Stimulated activated CD4-positive, alpha-beta T cell treated with anti-CD3 and anti-CD28 coated beads, Interleukin-2, amount 100 ng/mL, for 24 hours (primary cell): ENCODE measurements around the gene RETN.

Experiments
- DNase-seq, 2 donors: peaks; one replicate each; pipeline ENCODE4 v3.0.0-alpha.2; 2020

Gene RETN

DNA sequence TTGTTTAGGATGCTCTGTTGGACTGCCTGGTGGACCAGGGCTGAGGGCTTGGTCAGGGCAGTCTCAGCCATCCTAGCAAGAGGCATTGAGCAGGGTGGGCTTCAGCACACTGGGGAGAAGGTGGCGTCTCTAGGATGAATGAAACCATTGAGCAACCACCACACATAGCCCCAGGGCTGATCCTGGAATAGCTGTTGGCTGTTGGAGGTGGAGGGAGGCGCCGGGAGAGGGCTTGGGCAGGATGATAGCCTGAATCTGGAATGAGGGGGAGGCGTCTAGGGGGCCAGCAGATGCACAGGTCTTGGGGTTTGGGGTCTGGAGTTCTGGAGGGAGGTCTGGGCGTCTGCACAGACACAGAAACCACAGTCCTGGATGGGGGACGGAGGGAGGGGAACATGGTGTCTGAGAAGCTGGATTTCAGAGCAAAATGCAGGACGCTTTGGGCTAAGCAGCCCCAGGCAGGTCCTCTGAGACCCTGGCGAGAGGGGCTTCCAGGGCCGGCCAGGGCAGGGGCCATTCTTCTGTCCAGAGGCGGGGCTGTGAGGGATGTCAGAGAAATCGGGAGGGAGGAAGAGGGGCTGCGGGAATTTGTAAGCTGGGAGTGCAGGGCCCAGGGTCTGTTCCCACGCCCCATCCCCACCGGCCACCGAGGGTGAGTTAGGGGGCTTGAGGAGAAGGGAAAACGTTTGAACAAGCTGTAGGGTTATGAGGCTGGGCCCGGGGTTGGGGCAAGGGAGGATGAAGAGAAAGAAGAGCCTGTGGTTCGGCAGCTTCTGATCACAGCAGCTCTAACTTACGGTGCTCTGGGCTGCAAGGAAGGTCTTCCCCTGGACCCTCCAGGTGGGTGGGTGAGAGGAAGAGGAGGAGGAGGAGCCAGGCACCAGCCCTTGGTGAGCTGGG is 16.9 kb downstream of the RETN start:
- no peak for DNase-seq

DNA sequence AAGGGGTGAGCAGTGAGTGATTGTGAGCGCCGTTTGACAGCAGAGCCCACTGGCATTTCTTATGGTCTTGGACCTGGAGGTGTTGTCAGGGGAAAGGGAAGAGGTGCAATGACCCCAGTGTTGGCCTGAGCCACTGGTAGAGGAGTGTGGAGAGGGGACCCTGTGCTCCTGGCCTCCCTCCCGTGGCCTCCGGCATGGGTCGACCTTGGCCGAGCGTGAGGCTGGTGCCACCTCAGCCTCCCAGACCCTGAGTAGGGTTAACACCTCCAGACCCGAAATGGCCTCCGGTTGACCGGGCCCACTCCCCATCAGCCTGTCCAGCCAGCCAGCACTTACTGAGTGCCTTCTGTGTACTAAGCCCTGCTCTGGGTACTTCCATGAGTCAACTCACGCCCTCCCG is 18.3 kb downstream of the RETN start:
- DNase-seq, result no peak

DNA sequence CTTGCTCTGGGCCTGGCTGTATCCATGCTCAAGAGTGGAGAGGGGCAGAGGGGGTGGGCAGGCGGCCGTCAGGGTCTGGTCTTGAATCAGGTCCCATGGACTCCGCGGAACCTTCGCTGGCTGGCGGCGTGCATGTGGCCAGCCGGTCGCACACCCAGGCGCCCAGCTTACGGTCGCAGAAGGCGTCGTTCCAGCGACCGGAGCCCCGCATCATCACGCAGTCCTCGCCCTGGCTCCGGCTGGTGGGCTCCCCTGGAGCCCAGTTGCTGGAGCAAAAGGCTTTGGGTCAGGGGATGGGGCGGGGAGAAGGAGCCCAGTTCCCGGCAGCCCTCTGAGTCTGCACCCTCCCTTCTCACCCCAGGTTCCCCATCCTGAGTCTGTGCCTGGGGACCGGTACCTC is 20.3 kb downstream of the RETN start:
- no peak for DNase-seq

DNA sequence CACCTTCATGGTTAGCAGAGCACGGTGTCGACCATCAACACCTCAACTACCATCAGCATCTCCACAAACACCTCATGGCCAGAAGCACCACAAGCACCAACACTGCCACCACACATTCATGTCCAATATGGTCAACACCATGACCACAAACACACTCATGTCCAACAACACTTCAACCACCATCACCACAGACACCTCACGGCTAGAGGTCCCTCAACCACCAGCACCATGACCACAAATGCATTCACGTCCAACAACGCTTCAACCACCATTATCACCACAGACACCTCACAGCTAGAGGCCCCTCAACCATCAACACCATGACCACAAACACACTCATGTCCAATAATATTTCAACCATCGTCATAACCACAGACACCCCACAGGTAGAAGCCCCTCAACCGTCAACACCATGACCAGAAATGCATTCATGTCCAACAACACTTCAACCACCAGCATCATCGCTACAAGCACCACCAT is 22.0 kb downstream of the RETN start:
- no peak for DNase-seq

DNA sequence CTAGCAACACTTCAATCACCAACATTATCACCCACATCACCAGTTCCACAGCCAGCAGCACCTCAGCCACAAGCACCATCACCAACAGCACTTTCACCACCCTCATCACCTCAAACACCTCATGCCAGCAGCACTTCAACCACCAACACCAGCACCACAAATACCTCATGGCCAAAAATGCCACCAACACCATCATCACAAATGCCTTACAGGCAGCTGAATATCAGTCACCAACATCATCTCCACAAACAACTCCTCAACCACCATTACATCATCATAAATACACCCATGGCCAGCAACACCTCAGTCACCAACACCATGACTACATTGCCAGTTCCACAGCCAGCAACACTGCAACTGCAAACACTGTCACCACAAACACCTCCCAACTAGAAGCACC is 22.6 kb downstream of the RETN start:
- DNase-seq, result no peak

DNA sequence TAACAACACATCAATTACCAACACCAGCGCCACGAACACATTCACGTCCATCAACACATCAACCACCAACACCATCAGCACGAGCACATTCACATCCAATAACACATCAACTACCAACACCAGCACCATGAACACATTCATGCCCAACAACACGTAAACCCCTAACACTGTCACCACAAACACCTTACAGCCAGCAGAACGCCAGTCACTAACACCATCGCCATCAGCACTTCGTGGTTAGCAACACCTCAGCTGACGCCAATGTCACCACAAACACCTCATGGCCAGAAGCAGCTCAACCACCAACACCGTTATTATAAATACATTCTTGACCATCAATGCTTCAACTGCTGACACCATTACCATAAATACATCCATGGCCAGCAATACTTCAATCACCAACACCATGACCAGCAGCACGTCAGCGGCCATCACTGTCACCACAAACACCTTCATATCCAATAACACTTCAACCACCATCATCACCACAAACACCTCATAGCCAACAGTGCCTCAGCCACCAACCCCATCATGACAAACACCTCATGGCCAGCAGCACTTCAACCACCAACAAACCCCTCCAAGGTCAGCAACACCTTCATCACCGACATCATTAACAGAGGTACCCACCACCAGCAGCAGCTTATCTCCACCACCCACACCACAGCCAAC is 23.7 kb downstream of the RETN start:
- DNase-seq, result no peak

DNA sequence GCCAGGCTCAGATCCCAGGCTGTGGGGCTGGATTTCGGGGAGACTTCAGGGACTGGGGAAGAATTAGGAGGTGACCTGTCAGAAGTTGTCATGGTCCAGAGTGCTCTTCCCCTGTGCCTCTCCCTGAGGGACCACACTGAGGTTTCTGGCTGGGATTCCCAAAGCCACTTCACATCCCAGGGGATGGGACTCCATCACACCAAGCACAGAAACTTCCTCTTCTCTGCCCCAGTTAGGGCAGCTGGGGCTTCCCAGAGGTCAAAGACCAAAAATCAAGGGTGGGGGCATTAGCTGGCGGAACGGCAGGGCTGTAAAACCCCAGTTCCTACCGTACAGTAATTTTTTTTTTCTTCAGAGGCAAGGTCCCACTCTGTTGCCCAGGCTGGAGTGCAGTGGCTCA is 25.6 kb downstream of the RETN start:
- no peak for DNase-seq

DNA sequence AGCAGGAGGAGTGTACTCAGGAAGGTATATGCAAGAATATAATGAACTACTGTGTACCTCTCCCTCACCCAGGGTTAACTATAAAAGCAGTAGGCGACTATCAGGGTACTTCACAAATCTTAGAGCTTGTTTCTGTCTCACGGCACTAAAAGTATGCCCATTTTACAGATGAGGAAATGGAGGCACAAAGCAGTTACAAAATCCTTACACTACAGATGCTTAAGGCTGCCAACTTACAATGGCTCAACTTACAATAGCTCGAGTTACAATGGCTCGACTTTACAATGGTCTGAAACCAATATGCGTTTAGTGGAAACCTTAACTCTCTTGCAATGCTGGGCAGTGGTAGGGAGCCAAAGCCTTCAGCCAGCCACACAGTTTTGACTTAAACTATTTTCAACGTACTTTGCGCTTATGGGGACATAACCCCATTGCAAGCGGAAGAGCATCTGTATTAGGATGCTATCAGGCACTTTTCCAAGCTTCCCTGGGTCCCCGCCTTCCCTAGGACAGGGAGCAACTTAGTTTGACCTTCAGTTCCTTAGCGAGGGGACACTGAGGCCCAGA is 29.0 kb downstream of the RETN start:
- no peak for DNase-seq

DNA sequence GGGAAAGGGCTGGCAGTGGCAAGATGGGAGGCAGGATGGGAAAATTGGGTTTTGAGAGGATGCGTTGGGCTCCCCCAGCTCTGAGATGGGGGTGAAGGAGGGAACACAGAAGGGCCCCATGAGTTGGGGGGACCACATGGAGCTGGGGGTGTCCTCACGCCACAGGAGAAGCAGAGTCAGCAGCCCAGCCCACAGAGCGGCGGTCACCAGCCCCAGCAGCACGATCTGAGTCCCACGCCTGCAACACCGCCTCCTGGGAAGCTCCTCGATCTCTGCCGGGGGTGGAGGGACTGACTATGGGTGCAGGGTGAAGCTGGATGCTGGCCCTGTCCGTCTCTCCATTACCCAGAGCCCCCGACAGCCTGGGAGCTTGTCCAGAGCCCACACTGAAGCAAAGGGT is 29.7 kb downstream of the RETN start:
- DNase-seq, result no peak

DNA sequence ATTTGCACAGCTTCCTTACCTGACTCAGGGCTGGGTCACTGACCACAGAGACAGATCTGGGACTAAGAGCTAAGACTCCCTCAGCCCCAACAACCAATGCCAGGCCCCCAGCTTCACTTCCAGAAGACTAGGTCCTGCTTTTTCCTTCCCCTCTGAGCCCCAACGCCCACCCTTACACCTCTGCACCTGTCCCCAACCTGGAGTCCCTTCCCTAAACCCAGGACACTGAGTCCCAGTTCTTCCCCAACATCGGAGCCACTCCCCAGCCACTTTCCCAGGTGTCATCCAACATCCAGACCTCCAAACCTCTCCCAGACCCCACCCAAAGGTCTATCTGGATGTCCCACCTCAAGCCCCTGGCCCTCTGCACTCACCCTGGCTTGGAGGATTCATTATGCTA is 30.2 kb downstream of the RETN start:
- no peak for DNase-seq

DNA sequence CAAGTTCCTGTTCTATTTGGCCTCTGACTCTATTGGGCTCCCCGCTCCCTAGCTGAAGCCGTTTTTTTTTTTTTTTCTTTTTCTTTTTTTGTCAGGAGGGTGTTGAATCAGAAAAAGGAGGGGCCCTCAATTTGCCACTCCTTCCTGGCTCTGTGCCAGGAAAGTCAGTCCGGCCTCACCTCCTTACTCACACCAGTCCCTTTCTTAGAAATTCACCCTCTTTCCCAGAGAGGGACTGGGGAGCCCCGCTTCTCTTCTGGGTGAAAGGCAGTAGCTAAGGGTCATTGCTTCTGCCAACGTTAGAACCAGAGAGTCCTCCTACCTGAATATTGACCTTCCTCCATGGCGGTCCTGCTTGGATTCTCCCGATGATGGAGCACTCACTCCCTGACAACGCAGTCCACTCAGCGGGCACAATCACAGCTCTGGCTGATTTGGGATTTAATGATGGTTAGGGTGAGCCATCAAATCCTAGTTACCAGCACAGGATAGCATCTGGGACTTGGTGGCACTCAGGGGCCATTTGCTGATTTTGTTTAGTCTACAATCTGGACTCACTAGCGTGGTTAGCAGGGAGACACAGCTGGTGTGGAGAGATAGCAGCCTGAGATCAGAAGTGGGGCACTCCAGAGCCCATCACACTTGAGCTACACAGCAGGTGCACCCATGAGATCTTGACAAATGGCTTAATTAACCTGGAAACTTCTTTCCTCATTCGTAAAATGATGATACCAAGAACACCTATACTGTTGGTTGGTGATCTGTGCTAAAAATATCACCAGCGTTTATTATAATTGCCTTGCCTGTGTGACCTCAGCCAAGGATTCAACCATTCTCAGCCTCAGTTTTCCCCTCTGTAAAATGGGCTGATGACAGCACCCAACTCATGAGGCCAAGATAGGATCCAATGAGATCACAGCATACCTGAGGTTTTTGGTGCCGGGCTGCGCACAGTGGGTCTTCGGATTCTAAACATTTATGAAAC is 30.9 kb downstream of the RETN start:
- DNase-seq, result peak; percentile 51 to 65

DNA sequence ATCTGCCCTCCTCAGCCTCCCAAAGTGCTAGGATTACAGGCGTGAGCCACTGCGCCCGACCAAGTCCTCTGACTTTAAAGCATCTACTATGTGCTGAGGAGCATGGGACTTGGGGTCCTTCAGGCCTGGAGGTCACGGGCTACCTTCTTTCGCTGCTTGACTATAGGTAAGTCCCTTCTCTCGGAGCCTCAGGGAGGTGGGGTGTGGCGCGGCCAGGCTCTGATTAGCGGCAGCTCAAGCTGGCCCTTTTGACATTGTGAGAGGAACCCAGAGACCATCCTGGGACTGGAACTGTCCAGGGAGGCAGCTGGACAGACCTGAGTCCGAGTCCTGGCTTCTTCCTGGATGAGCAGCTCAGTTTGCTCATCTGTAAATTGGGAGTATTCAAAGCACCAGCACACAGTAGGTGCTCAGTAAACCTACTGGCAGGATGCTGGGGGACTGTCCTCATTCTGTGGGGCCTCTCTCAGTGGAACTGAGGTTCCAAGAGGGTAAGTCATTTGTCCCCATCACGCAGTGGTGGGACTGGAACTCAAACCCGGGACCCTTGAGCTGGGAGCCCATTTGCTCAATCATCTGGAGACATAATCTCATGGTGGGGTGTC is 32.3 kb downstream of the RETN start:
- DNase-seq, result no peak

DNA sequence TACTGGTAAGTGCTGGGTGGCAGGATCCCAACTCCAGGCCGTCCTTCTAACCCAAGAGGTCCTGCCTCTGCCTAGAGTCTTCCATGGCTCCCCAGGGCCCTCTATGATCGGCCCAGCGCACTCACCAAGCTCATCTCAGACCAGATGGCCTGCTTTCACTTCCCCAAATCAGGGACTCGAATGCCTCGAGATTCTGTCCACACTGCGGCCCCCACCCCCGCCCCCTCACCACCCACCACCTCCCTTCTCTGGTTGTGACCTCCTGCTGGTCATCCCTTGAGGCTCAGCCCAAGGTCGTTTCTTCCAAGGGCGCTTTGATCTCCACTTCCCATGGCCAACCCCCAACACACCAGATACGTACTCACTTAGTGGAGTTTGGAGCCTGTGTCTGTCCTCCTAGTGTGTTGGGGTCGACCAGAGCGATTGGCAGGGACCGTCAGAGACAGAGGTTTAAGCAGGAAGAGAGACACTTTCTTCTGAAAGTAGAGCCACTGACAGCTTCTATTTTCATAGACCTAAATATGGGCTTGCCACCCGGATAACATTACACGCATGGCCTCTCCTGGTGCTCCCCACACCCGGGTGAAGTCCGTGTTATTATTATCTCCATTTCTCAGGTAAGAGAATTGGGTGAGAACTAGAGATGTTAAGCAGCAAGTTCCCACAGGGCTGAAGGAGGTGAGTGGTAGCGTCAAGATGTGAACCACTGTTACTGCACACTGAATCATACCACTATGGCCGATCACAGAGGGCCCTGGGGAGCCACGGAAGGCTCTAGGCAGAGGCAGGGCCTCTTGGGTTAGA is 33.0 kb downstream of the RETN start, which contains the start of gene FCER2:
TSS of gene FCER2 (minus strand) at position 478 of the 804 bp plus-strand sequence. CDS start 2,371 bp downstream, outside the sequence.
- DNase-seq, result no peak

DNA sequence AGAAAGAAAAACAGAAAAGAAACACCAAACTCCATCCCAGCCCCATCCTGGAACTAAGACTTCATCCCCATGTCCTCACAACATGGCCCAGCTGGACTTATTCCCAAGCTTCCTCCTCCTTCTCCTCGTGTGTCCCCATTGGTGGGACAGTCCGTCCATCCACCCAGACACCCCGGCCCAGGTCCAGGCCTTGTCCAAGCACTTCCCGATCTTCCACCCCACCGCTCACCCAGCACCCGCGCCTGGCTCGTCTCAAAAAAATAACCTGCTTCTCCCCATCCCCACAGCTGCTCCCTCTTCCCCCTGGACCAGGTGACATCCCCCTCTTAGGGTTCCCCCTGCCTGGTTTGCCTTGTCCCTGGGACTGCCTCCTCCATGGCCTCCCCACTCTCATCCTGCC is 34.5 kb downstream of the RETN start:
- no peak for DNase-seq

DNA sequence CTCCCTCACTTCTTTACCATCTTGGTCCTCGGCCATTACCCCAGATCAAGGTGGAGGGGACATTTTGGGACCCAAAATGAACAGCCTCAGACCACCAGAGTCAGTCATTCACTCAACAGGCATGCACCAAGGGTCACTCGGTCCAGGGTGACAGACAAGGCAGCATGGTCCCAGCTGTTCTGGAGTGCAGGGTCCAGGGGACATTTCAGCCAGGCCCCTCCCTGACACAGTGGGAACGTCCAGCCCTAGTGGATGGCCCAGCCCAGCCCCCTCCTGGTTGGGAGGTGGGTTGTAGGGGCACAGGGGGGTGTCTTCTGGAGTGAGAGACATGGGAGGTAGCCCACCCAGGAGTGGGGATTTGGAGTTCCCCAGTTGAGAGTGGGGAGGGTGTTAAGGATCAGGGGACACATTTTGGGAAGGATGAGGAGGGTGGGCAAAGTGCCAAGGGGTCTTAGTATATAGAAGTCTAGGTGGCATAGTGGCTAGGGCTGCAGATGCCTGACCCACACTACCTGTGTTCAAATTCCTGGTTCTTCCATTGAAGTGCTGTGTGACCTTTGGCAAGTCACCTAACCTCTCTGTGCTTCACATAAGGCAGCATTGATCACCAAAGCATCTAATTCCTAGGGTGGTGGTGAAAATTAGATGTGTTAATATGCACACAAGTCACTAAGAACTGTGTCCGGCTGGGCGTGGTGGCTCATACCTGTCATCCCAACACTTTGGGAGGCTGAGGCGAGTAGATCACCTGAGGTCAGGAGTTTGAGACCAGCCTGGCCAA is 35.6 kb downstream of the RETN start:
- DNase-seq, result no peak

DNA sequence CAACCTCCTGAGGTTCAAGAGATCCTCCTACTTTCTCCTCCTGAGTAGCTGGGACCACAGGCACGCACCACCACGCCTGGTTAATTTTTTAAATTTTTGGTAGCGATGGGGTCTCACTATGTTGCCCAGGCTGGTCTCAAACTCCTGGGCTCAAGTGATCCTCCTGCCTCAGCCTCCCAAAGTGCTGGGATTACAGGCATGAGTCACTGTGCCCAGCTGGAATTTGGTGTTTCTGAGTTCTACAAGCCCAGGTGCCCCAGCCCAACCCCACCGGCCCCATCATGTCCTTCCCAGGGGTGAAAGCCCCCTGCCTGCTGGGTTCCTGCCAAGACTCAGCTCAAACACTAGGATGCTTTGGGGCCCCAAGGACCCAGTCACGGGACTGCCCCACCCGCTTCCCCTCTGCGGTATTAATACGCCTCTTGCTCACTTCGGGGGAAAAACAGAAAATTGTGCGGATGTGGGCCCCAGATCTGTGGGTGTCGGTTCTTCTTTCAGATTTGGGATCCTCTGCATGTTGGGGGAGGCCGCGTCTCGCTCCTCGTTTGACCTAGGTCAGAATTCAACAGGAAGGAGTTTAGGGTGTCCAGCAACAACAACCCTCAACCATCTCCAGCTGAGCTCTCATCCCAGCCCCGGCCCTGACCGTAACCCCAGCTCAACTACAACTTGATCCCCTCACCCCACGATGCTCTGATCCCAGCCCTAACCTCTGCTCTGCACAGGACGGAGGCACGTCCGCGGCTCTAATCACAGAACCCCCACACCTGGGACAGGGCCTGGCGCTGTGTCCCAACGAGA is 36.7 kb downstream of the RETN start:
- DNase-seq, result peak; percentile 78 to 80

DNA sequence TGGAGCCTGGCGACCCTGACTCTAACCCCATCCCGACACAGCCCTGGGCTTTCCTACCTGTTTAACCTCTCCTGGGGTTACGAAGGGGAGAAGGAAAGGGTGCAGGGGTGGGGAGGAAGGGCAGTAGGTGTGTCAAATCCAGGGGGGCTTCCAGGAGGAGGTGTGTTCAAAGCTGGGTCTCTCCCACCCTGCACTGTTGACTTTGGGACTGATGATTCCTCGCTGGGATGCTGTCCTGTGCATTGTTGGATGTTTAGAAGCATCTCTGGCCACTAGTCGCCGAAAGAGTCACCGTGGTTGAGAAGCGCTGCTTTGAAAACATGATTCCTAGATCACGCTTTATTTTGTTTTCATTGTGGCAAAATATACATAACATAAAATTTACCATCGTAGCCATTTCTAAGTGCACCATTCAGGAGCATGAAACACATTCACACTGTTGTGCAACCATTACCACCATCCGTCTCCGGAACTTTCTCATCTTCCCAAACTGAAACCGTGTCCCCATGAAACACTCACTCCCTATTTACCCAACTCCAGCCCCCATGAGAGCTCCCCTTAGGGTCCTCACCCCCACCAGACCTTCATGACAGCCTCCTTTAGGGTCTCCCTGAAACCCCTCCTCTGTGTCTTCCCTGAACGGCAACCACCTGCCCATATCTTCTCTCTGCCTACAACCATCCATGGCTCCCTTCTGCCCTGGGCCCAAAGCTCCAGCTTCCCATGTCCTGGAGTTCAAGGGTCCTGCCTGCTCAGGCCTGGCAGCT is 37.5 kb downstream of the RETN start:
- DNase-seq, result no peak

DNA sequence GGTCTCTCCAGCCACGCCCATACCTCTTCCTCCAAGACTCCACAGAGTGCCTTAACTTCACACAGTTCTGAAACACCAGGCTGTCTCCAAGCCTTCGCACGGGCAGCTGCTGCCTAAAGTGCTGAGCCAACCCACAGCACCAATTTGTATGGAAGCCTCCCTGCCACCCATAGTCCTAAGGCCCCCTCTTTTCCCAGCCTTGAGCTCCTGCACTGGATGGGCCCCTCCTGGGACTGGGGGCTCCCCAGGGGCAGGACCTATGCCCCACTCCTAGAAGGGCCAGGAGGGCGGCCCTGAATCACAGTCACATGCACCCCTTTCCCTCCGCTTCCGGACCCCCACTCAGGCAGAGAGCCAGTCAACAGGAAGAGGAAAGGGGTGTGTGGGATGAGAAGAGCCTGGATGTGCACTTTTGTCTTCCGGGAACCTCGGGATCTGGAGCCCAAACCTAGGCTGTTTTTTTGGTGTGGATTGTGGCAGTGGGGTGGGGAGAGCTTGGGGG is 38.2 kb downstream of the RETN start:
- no peak for DNase-seq
